GM12874 (cell line): ENCODE data around the gene SPRN.

Source experiments
- TF ChIP-seq, protein P1 (sequence below): IDR thresholded peaks from 2 replicates; pipeline ENCODE4 v1.5.1; 2011; ENCODE audit warnings: low read depth, mild to moderate bottlenecking, control low read depth, low read length, moderate library complexity; ENCODE audit not compliant: insufficient read depth

The SPRN gene

DNA sequence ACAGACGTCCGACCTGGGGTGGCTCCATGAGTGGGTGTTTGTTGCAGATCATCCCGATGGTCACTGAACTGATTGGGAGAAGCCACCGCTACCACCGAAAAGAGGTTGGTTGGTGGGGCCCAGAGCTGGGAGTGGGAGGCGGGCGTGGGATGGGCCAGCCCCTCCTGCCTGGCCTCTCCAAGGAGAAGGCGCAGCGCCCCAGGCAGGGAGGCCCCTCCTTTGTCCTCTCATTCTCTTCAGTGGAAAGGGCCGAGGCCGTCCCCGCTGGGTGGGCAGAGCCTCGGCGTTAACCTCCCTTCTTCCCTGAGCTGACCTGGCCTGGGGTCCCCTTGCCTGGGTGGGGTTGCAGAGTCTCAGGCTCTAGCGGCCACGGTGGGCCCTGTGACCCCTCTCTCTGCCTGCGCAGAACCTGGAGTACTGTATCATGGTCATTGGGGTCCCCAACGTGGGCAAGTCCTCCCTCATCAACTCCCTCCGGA lies 25.3 kb downstream of the SPRN start:
- TF ChIP-seq, protein P1, sequence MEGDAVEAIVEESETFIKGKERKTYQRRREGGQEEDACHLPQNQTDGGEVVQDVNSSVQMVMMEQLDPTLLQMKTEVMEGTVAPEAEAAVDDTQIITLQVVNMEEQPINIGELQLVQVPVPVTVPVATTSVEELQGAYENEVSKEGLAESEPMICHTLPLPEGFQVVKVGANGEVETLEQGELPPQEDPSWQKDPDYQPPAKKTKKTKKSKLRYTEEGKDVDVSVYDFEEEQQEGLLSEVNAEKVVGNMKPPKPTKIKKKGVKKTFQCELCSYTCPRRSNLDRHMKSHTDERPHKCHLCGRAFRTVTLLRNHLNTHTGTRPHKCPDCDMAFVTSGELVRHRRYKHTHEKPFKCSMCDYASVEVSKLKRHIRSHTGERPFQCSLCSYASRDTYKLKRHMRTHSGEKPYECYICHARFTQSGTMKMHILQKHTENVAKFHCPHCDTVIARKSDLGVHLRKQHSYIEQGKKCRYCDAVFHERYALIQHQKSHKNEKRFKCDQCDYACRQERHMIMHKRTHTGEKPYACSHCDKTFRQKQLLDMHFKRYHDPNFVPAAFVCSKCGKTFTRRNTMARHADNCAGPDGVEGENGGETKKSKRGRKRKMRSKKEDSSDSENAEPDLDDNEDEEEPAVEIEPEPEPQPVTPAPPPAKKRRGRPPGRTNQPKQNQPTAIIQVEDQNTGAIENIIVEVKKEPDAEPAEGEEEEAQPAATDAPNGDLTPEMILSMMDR: no peak

DNA sequence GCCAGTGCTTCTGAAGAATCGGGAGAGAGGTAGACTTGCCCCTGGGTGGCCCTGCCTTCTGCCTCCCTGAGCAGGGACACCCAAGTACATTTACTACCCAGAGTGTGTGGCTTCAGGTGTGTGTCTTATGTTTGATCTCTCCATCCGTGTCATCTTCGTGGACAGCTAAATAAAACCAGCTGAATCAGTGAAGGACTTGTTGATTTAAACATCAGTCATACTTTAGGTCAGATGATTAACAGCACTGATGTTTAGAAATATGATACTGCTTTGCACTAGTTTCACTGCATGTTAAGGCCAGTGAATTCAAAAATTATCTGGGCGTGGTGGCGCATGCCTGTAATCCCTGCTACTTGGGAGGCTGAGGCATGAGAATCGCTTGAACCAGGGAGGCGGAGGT lies 26.5 kb downstream of the SPRN start:
- TF ChIP-seq, protein P1: no peak

DNA sequence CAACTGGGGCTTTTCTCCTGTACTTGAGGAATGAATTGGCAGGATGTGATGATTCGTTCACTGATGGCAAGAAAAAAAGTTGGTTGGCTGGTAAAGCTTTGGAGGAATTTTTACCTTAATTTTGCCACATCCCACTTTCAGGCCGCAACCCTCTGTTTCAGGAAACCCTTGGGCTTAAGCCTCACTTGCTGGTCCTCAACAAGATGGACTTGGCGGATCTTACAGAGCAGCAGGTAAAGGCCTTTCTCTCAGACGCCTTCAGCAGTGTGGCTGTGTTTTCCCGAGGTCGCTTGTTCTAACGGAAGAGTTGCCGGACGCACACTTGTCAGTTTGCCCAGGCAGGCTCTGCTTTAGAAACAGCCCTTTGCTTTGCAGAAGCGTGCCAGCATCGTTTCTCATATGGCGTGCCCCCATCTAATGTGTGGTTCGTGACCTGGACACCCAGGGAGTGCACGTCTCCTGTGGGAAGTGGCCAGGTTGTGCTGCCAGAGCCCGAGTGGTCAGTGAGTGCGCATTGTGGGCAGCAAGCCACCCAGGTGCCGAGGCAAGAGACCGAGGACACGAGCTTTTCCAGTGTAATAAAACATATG lies 28.3 kb downstream of the SPRN start:
- TF ChIP-seq, protein P1: no peak

DNA sequence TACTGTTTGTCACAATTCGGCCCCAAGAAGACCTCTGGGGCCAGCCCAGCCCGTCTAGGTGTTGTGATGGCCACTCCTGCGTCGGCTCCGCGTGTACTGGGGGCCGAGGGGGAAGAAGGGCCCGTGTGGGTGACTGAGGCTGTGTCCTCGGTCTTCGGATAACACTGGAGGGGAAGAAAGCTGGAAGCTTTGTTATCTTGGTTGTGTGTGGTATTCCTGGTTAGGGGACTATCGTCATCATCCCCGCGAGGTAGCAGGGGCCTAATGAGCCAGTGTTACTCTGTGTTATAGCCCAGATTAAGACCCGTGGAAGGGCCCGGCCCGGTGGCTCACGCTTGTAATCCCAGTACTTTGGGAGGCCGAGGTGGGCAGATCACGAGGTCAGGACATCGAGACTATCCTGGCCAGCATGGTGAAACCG lies 29.6 kb downstream of the SPRN start:
- TF ChIP-seq, protein P1: no peak

DNA sequence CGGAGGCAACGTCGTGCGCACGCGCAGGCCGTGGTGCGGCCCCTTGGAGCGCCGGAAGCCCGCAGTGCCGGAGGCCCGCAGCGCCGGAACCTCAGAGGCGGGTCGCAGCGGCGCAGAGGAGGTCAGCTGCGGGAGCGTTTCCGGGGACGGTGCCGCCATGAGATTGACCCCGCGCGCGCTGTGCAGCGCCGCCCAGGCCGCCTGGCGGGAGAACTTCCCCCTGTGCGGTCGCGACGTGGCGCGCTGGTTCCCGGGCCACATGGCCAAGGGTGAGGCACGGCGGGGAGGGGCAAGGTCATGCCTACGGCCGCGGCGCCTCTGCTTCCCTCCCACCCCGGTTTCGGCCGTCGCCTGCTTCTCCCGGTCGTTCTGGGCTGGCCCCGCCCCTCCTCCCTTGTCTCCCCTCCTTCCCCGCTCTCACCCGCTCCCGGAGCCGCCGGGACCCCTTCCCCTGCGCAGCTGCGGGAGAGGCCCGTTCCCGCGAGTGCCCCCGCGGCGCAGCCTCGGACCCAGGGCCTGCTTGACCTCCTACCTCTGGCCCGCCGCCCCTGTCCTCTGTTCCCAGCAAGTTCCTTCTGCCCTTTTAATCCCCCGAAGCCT lies 30.3 kb downstream of the SPRN start, which contains the start of gene MTG1:
Gene MTG1 (plus strand): TSS at position 94 of the 600 bp plus-strand sequence. CDS start 64 bp downstream, at position 158.
- TF ChIP-seq, protein P1: no peak

DNA sequence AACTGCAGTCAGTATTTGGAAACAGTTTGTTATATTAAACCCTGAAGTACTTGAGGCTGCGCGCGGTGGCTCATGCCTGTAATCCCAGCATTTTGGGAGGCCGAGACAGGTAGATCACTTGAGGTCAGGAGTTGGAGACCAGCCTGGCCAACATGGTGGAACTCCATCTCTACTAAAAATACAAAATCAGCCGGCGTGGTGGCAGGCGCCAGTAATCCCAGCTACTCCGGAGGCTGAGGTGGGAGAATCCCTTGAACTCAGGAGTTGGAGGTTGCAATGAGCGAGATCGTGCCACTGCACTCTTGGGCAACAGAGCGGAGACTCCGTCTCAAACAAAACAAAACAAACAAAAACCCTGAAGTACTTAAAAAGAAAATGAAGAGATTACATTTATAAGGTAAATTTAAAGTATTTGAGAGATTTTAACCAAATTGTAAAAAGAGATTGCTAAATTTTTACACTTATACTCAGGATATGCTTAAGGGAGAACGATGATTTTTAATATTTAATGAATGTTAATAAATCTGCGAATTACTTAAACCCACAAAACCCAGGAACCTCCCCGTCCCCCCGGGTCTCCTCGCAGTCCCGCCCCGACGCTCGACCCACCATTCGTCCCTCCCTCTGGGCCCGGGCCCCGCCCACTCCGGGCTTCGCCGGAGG lies 30.9 kb downstream of the SPRN start:
- TF ChIP-seq, protein P1: no peak

DNA sequence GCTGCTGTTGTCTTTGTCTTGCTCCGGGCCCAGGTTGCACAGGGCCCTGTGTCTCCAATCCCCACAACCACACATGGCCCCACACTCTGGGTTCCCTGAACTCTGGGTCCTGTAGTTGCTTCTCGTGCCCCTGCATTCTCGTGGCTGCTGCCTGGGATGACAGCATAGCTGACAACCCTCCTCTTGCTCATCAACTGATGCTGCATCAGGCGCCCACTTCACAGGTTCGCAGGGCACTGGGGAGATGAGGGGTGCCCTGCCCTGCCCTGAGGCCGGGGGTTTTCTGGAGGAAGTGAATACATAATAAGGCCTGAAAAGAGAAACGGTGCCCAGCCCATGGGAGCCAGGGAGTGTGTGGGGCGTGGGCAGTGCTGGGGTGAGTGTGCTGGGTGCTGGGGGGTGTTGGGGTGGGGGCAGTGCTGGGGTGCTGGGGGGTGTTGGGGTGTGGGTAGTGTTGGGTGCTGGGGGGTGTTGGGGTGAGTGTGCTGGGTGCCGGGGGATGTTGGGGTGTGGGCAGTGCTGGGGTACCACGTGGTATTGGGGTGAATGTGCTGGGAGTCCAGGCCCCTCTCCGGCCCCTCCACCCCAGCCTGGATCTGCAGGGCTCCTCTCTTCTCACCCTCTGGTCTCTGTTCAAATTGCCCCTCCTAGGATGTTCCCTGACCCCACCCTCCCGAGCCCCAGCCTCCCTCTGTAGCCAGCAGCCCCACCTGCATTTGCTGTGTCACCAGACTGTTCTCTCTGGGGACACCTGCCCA lies 32.5 kb downstream of the SPRN start:
- TF ChIP-seq, protein P1: no peak
